Suppressor macrophage (primary cell): ENCODE data around the gene PITPNM1.
"Not testable (repeated sequence)": the region's sequence is repeated elsewhere in the genome, so short reads cannot be mapped to it uniquely, and the experiment has no call there.

Source experiments
- DNase-seq, 4 experiments: peaks; one replicate each; pipeline ENCODE4 v3.0.0-alpha.2; 2020 to 2022

PITPNM1 gene

GRCh38 chr11:67522844-67523555 is 17.8 kb upstream of the PITPNM1 start, which contains the start of gene CABP2:
TSS of gene CABP2 (minus strand) at chr11:67523446. CDS start at chr11:67523326, 120 bp downstream.
- no peak for DNase-seq

- no peak for DNase-seq
Measured at GRCh38 chr11:67522338-67522737, 17.2 kb upstream of the PITPNM1 start.

DNA sequence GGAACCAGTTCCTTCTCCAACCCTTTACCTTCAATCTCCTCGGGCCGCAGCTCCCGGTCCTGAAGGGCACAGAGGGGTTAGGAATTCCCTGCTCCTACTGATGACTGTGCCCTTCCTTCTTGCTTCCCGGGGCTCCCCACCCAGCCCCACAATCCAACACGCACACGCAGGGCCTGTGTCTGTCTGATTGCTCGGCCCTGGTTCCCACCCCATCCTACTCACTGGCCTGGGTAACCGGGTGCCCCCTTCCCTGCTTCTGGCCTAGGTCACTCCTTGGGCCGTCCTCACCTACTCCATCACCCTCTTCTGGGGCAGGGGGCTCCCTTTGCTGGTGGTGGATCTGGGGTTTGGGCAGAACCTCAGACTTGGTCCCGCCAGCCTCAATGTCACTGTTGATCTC is 16.8 kb upstream of the PITPNM1 start:
- DNase-seq = no peak

DNA sequence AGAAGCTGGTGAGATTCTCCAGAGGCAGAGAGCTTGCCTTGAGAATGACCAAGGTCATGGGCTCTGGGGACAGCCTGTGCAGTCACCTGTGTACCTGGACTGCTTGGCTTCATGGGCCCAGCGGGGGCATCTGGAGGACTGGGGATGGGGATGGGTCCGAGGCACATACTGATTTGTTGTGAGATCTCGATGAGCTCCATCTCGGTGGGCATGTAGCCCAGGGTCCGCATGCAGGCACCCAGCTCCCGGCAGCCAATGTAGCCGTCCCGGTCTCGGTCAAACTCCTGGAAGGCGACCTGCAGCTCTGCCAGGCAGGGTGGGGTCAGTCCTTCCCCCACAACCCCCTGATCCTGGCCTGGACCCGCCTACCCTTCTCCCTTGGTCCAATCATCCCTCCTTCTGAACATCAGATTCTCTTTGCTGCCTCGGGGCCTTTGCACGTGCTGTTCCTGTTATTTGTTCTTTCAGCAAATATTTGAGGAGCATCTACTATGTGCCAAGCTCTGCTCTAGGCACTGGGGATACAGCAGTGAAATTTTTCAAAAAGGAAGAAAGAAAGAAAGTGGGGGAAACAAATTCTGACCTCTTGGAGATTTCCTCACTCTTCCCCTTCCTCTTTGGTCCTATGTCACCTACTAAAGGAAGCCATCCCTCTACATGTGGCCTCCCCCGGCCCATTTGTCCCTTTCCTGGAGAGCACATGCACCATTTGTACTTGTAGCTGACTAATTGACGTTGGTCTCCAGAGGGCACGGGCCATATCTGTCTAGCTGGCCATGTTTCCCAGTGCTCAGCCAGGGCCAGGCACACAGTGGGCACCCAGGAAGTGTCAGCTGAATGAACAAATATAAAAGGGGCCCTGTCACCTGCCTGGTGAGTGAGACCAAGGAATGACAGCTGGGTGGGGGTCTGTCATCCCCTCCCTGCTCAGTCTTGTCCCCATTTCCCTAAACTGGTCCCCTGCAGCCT is 16.0 kb upstream of the PITPNM1 start:
- DNase-seq = no peak

DNA sequence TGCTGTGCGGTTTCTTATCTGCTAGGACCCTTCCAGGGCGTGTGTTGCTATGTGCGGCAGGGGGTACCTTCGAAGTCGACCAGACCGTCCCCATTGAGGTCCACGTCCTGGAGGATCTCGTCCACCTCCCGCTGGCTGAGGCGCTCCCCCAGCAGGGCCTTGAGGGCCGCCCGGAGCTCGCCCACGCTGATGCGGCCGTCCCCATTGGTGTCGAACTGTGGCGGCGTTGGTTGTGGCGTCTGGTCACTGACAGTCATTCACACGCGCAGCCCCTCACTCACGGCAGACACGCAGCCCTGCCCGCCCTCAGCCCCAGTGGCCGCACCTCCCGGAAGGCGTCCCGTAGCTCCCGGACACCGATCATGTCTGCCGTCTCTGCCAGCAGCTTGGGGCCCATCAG is 14.6 kb upstream of the PITPNM1 start:
- no peak for DNase-seq

DNA sequence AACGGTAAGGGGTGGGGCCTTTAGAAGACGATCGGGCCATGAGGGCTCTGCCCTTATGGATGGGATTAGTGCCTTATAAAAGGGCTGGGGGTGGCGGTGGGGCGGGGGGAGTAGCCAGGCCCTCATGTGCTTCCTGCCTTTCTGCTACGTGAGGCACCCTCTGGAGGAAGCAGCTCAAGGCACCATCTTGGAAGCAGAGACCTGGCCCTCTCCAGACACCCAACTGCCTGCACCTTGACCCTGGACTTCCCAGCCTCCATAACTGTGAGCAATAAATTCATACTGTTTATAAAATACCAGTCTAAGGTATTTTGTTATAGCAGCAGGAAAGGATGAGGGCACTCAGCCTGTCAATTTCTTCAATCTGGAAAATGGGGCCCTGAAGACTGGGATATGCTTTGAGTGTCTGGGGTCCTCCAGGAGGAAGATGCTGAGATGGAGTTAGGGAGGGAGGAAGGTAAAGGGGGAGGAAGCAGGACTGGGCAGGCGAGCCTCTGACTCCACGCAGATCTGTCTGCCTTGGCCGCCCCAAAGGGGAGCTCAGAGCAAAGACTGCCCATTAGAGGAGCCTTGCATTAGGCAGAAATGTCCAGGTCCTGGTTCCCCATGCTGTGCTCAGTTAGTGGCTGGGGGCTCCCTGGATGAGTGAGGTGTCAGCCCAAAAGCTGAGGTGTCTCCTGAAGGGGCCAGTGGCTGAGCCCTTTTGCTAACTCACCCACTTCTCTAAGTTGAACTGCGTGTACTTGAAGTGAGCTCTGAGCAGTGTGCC is 12.8 kb upstream of the PITPNM1 start:
- no peak for DNase-seq

GRCh38 chr11:67516806-67517205 is 11.6 kb upstream of the PITPNM1 start:
- DNase-seq = no peak

GRCh38 chr11:67514116-67514515 is 9.0 kb upstream of the PITPNM1 start:
- no peak for DNase-seq

DNA sequence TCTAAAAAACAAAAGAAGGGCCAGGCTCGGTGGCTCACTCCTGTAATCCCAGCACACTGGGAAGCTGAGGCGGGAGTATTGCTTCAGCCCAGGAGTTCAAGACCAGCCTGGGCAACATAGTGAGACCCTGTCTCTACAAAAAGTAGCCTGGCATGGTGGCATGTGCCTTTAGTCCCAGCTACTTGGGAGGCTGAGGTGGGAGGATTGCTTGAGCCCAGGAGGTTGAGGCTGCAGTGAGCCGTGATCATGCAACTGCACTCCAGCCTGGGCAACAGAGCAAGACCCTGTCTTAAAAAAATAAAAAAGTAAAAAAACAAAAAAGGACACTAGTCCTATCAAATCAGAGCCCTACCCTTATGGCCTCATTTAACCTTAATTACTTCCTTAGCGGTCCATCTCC is 6.4 kb upstream of the PITPNM1 start:
- not testable (repeated sequence) for DNase-seq

DNA sequence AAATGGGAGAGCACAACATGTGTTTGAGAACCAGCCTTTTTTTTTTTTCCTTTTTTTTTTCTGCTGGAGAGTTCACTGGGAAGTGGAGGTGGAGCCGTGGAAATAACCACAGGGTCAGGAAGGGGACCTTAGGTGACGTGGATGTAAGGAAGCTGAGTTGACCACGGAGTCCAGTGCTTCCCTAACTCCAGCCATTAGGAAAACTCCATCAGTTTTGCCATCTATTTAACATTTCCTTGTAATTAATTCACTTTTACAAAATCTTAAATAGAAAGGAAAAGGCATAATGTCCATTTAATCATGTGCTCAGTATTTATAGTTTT is 4.8 kb upstream of the PITPNM1 start:
- DNase-seq = no peak

- DNase-seq = peak; percentile 98 to 99 (median 99)
Measured at GRCh38 chr11:67508486-67509121, 3.4 kb upstream of the PITPNM1 start.

- peak; percentile 99 to 100 (median 100) for DNase-seq
Measured at GRCh38 chr11:67507864-67508485, 2.8 kb upstream of the PITPNM1 start, which contains the start of gene CDK2AP2. TSS of gene CDK2AP2 (minus strand) at chr11:67508162. CDS start at chr11:67508082, 80 bp downstream.

DNA sequence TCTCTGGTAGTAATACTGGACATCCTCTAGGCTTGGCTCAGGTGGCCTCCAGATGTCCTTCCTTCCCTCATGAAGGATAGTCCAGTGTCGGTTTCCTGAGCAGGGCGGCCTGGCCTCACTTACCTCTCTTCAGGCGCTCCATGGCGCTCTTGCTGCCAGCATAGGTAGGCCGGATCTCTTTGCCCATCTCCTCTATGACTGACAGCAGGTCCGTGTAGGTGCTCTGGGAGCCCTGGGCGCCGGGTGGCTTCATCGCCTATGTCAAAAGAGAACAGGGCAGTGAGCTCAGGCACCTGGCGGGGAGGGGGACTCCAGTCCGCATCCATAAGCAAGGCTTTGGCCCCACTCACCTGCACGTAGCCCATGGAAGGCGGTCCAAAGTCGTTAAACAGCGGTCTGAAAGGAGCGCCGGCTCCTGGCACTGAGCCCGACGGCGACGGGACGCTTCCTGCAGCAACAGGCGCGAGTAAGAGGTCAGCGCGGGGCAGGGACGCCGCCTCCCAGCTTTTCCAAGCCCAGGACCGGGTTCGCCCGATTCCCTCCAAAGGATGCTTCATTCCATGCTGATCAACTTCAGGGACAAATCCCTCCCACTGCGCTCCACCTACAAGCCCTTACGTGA is 2.2 kb upstream of the PITPNM1 start:
- no peak for DNase-seq

- DNase-seq = no peak
Measured at GRCh38 chr11:67506426-67507051, 1.4 kb upstream of the PITPNM1 start.

DNA sequence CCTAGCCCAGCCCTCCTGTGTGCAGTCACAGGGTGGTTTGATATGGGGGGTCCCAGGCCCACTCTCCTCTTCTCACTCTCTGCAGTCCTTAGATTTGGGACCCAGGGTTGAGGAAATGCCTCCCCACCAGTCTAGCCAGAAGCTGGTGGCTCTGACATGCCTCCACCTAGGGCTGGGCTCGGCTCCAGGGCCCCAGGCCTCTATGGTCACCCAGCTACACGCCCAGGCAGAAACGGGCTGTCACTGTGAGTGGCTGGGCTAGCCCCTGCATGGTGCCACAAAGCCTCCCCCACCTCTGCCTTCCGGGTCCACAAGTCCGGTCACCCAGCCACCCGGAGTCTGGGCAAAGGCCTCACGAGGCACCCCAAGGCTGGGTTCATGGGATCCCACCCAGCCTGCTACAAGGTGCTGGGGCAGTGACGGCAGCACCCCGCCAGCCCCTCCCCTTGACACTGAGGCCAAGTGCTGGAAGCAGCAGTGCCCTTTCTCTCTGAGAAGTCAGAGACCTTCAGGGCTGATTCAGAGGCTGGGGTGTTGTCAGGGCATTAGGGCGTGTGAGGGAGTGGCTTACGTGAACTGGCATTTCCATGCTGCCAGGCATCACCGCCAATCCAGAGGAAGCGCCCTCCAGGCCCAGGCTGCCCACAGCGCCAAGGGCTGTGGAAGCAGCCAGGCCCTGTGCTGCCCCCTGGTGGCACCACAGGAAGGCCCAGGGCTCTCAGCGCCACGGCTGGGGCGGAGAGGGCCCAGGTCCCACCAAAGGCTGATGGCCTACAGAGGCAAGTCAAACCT is 638 bp upstream of the PITPNM1 start:
- peak; percentile 98 to 99 (median 98) for DNase-seq

DNA sequence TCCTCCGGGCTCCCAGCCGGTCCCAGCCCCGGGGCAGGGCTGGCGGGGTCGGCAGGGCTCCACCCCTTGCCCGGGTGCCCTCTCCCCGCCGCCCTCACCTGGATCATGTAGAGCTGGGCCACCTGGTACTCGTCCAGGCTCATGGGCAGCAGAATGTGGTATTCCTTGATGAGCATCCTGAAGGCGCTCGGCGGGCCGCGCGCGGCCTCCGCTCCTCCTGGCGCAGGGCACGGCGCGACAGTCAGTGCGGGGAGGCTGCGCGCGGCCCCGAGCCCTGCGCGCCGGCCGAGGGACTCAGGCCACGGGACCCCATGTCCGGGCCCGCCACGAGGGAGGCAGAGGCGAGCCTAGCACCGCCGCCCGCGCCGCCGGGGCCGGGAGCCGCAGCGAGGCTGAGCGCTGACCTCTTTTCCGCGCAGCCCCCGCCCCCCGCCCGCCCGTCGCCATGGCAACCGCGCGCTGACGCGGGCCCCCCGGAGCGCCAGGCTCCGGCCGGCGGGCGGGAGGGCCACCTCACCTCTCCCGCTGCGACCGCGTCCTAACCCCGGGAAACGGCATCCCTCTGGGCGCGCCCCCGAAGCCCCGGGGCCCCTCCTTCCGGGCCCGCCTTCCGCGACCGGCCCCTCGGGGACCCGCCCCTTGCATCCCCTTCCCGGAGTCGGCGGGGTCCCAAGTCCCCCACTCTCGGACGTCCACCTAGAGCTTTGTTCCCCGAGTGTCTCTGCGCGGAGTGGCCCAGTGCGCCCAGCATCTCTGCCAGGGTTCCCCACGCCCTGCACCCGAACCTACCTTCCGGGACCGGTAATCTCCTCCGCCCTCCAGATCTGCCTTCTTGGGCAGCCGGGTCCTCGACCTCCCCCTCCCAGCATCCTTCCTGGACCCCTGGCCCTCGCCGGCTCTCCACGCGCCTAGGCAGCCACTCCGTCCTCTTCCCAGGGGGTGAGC is 886 bp downstream of the PITPNM1 start:
- DNase-seq = peak; percentile 6 to 47 (median 23)

GRCh38 chr11:67503119-67504004 is 1.8 kb downstream of the PITPNM1 start:
- no peak for DNase-seq
